ENCODE results near the gene SHOC1. TPM values are rescaled to one million over a fixed set of nuclear protein-coding genes. Genes with fewer than 3 reads are reported as not detected.

Gene SHOC1
- total and polyA plus RNA-seq, 2 of the 13 experiments (the other 11 are each of a cell fraction or from before 2014, with no cell fraction given): not detected

GRCh38 chr9:111799506-111799905 is 4.8 kb upstream of the SHOC1 start (continued):
- TF ChIP-seq SNAPC4 (CRISPR knock-in tag; IDR thresholded peaks at IDR 0.05): no peak
- no peak for TF ChIP-seq IKZF5 (CRISPR knock-in tag; IDR thresholded peaks at IDR 0.05)
- no peak for TF ChIP-seq TFAP4 (IDR thresholded peaks at IDR 0.05; ENCODE audit: borderline replicate concordance, low read depth)
- no peak for TF ChIP-seq ATF7 (IDR thresholded peaks at IDR 0.05)
- TF ChIP-seq ATF7 (CRISPR knock-in tag; IDR thresholded peaks at IDR 0.05): no peak
- no peak for TF ChIP-seq KMT2A (CRISPR knock-in tag; IDR thresholded peaks at IDR 0.05)
- TF ChIP-seq ZNF768 (CRISPR knock-in tag; IDR thresholded peaks at IDR 0.05): no peak
- TF ChIP-seq ZZZ3 (CRISPR knock-in tag; IDR thresholded peaks at IDR 0.05; ENCODE audit: borderline replicate concordance): no peak
- TF ChIP-seq E2F1 (CRISPR knock-in tag; IDR thresholded peaks at IDR 0.05): no peak
- no peak for TF ChIP-seq KDM2A (CRISPR knock-in tag; IDR thresholded peaks at IDR 0.05; ENCODE audit: borderline replicate concordance, low read depth)
- TF ChIP-seq PTBP1 (IDR thresholded peaks at IDR 0.05; ENCODE audit: low read depth, low read length, poor library complexity, severe bottlenecking): no peak
- TF ChIP-seq DMTF1 (CRISPR knock-in tag; IDR thresholded peaks at IDR 0.05): no peak

All from HepG2 (cell line).